ENCODE data around the gene NAA10.
"Not testable (repeated sequence)": the region's sequence is repeated elsewhere in the genome, so short reads cannot be mapped to it uniquely, and the experiment has no call there.

NAA10 gene

GRCh38 chrX:153934762-153935325, at the start of gene NAA10:
TSS of gene NAA10 (minus strand) at chrX:153935037. CDS start at chrX:153934904, 133 bp downstream.
- DNase-seq (ENCODE audit: low read depth in 2 of 3, low spot score in 2 of 3) = peak in 1 of 3 experiments; percentile 73

GRCh38 chrX:153983321-153983801, 48.5 kb upstream of the NAA10 start:
- no peak for DNase-seq (ENCODE audit: low read depth in 2 of 3, low spot score in 2 of 3)

GRCh38 chrX:153981771-153982533, 47.1 kb upstream of the NAA10 start:
- DNase-seq (ENCODE audit: low read depth in 2 of 3, low spot score in 2 of 3) = peak in 1 of 3 experiments; percentile 46

DNA sequence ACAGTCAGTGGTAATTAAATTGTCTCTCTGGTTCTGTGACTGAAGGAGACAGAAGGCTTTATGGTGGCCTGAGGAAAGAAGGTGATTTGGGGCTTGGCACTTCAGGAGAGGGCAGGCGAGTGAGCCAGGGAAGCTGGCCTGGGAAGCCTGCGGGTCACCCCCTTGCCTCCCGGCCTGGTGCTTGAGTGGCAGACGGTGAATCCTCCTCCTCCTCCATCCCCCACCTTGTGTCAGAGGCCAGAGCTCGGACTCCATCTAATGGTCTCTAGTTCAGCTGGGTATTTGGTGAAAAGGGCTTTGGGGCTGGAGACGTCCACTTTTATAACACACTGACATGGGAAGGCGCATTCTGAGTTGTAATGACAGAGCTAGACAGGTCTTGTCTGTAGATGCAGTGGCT, 46.4 kb upstream of the NAA10 start:
- DNase-seq (ENCODE audit: low read depth in 2 of 3, low spot score in 2 of 3) = no peak

DNA sequence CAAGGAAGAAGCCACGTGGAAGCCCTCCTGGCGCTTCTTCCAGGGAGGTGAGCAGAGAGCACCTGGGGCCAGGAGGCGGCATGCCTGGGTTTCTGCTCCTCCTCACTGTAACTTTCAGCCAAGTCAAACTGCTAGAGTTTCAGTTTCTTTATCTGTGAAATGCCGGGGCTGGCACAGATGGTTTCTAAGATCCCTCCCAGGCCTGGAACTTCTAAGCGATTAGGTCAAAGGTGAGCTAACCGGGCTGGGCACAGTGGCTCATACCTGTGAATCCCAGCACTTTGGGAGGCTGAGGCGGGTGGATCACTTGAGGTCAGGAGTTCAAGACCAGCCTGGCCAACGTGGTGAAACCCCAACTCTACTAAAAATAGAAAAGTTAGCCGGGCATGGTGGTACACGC, 45.6 kb upstream of the NAA10 start:
- not testable (repeated sequence) for DNase-seq (ENCODE audit: low read depth in 2 of 3, low spot score in 2 of 3)

- DNase-seq (ENCODE audit: low read depth in 2 of 3, low spot score in 2 of 3) = no peak
Observed at GRCh38 chrX:153974726-153975286, 40.0 kb upstream of the NAA10 start.

GRCh38 chrX:153974003-153974725, 39.3 kb upstream of the NAA10 start:
- DNase-seq (ENCODE audit: low read depth in 2 of 3, low spot score in 2 of 3) = no peak

- DNase-seq (ENCODE audit: low read depth in 2 of 3, low spot score in 2 of 3) = no peak
Observed at GRCh38 chrX:153973127-153974002, 38.5 kb upstream of the NAA10 start.

GRCh38 chrX:153972368-153973126, 37.7 kb upstream of the NAA10 start, which contains the start of gene TMEM187:
TSS of gene TMEM187 (plus strand) at chrX:153972754. CDS start at chrX:153982063, 9,309 bp downstream.
- DNase-seq (ENCODE audit: low read depth in 2 of 3, low spot score in 2 of 3) = peak; percentile 74 to 90 (median 75)

GRCh38 chrX:153971450-153972367, 36.9 kb upstream of the NAA10 start, which contains the start of gene HCFC1:
TSS of gene HCFC1 (minus strand) at chrX:153971818. CDS start at chrX:153970840, 978 bp downstream.
- DNase-seq (ENCODE audit: low read depth in 2 of 3, low spot score in 2 of 3) = peak; percentile 73 to 85 (median 84)

DNA sequence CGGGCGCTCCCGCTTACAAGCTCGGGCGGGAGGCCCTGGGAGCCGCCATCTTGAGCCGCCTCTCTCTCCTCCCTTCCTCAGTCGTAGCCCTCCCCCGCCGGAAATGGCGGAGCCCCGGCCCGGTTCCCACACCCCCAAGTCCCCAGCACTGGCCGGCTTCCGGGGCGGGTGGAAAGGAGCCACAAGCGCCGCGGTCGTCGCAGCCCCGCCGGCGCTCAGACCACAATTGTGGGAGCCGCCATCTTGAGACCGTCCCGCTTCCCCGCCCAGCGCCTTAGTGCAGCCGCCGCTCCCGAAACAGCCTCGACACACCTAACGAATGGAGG, 36.2 kb upstream of the NAA10 start:
- peak; percentile 55 to 83 (median 76) for DNase-seq (ENCODE audit: low read depth in 2 of 3, low spot score in 2 of 3)

- no peak for DNase-seq (ENCODE audit: low read depth in 2 of 3, low spot score in 2 of 3)
Observed at GRCh38 chrX:153970357-153971123, 35.7 kb upstream of the NAA10 start.

DNA sequence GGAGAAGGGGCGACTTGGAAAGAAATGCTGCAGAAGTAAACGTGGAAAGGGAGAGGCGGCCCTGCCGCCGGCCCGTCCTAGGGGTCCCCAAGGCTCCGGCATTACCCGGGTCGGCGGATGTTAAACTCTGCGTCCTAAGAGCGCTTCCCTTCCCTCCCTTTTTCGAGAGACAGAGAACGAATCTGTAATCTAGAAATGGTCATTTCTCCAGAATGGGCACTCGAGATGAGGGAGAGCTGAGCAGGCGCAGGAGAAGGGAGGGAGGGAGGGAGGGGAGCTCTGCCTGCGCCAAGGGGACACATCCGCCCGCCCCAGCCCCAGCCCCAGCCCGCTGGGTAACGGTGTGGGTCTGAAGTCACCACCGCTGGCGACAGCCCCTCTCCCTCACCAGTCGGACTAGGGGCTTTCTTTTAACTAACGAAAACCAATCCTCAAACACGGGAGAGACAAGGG, 35.1 kb upstream of the NAA10 start:
- DNase-seq (ENCODE audit: low read depth in 2 of 3, low spot score in 2 of 3) = no peak

- DNase-seq (ENCODE audit: low read depth in 2 of 3, low spot score in 2 of 3) = no peak
Observed at GRCh38 chrX:153969125-153969903, 34.5 kb upstream of the NAA10 start.

DNA sequence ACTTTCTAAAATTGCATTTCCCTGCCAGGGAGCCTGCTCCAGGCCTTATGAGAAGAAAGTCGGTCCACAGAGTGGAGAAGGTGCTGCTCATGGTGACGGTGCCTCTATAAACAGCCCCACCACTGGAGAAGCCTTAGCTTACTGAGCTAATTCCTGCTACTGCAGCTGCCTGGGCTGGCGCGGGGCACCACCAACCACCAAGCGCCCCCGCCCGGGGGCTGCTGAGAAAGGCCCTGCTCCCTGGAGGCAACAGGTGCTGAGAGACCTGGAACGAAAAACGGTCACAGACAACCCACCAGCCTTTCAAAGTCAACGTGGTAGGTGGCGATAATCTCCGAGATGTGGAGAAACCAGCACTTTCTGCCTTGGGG, 33.9 kb upstream of the NAA10 start:
- DNase-seq (ENCODE audit: low read depth in 2 of 3, low spot score in 2 of 3) = no peak

- DNase-seq (ENCODE audit: low read depth in 2 of 3, low spot score in 2 of 3) = no peak
Observed at GRCh38 chrX:153968255-153968654, 33.4 kb upstream of the NAA10 start.

All from activated CD8-positive, alpha-beta memory T cell treated with anti-CD3 and anti-CD28 coated beads for 48 hours (primary cell).